GM19023 (cell line): ENCODE data around the gene GGTLC1.

ENCODE experiments used
- ATAC-seq: cut with Tn5 transposase; IDR thresholded peaks from one replicate; pipeline ENCODE4 v1.9.1; 2021; ENCODE audit warnings: mild to moderate bottlenecking, moderate library complexity; ENCODE audit not compliant: unreplicated experiment

GGTLC1 gene

GRCh38 chr20:23988561-23988960 lies at the start of gene GGTLC1:
Gene GGTLC1, minus strand, starts transcription at chr20:23988779. Its CDS starts 2,168 bp downstream, at chr20:23986611.
- no peak for ATAC-seq

DNA sequence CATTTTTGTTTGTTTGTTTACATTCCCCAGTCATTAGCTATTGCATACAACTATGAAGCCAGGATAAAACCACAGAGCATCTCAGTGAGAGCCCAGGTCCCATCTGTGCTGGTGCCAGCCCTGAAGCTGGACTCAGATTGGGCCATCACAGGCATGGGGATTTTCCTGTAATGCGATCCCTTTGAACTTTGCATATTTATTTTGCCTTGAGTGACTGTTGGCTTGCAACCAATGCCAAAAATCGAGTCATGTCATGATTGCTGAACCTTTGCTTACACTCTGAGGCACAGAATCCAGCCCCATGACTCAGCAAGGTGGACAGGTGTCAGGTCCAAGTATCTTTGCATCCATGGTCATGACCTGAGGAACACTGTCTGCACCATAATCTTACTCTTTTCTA lies 46.2 kb upstream of the GGTLC1 start:
- no peak for ATAC-seq

DNA sequence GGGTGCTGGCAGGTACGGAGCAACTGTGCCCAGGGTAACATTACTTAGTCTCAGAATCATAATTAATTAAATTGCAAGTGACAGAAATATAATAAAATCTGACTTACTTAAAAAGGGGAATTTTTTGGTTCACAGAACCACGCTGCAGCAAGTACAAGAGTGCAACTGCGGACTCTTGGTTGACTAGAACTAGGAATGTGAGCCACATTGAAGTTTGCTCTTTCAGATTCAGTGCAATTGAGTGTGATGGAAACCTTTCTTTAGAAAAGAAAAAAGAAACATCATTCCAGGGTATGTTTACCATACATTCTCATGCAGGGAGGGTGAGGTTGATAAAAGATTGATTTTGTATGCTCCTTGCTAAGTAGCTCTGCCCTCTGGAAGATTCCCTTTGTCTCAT lies 45.0 kb upstream of the GGTLC1 start:
- ATAC-seq = no peak

GRCh38 chr20:24033151-24033550 lies 44.6 kb upstream of the GGTLC1 start:
- no peak for ATAC-seq

GRCh38 chr20:24032400-24032898 lies 43.9 kb upstream of the GGTLC1 start:
- ATAC-seq = no peak

- ATAC-seq = no peak
These were observed 38.6 kb upstream of the GGTLC1 start for GRCh38 chr20:24027229-24027628.

GRCh38 chr20:24022621-24023180 lies 34.1 kb upstream of the GGTLC1 start:
- ATAC-seq = no peak

DNA sequence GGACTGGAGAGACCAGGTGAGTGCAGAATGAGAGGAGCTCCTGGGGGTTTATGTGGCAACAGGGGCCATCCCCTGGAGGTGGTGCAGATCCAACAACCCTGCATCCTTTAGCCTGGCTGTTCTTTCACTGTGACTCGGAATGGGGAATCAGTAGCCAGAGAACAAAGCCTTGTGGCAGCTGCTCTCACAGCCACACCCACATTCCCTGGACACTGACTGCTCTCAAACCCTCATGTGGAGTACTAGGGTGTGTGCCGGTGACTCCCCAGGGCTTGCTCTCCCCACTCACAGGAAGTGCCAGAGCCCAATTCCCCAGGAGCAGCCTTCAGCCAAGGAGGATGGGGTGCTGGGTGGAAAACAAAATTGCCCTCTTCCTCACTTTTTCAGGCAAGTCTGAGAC lies 30.2 kb upstream of the GGTLC1 start:
- no peak for ATAC-seq

GRCh38 chr20:24017458-24017755 lies 28.8 kb upstream of the GGTLC1 start:
- ATAC-seq = no peak

DNA sequence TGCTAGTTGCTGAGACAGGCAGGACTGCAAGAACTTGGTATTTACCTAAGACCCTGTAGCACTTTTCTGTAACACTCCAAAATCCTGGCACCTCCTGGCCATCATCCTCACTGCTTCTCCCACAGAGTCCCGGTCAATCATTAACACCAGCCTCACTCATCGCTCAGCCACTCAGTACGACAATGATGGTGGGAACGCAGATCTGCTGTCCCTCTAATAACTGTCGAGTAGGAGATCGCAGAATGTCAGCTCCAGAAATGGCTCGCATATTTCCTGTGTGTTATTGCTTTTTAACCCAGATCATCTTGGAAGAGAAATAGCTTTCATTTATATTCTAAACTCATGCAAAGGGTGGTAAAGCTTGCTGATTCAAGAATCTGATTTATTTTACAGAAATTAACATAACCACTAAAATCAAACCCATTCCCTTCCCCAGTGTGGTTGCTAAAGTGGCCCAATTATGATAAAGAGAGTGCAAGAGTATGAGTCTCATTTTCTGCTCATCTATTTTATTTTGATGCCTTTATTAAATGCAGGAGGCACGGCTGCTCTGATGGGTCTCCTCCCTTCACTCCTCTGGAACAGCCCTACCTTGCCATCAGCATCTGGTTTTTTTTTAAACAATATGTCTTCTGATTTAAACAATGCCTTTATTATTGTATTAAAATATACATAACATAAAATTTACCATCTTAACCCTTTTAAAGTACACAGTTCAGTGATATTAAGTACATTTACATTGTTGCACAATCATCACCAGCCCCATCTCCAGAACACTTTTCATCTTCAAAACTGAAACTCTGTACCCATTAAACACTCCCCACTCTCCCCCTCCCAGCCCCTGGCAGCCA lies 28.3 kb upstream of the GGTLC1 start:
- no peak for ATAC-seq

GRCh38 chr20:24013953-24014352 lies 25.4 kb upstream of the GGTLC1 start:
- ATAC-seq = no peak

DNA sequence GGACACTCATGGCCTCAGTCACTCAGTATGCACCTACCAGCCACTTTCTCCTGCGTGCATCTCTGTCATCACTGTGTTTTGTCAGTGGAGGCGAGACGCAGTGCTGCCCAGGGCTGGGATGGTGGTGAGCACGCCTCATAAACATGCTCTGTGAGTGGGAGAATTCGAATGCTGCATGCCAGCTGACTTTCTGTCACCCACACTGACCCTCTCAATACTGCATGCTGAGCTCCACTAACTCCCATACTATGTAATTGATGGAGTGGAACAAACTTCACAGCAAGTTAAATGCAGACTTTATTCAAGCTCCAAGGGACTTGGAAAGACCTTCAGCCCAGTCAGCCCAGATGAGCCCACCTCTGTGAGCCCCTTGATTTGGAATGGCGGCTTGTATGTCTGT lies 22.7 kb upstream of the GGTLC1 start:
- no peak for ATAC-seq

- no peak for ATAC-seq
These were observed 19.2 kb upstream of the GGTLC1 start for GRCh38 chr20:24007758-24008157.

- ATAC-seq = no peak
These were observed 18.6 kb upstream of the GGTLC1 start for GRCh38 chr20:24007073-24007595.

GRCh38 chr20:24006626-24007025 lies 18.0 kb upstream of the GGTLC1 start:
- no peak for ATAC-seq

DNA sequence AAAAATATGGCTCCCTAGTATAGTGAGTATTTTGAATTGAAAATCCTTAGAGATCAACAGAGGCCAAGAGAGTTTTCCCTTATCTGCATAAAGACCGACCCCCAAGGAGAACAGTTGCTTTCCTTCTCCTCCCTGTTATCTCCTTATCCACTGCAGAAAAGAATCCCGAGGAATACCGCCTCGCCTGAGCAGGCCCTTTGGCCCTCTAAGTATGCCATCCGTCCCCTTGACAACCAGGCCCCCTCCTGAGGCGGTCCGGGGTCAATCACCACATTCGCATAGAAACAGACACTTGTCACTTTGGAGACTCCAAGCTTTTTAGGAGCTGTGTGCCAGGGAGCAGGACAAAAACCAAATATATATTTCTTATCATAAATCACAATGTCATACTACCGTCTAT lies 15.9 kb upstream of the GGTLC1 start:
- no peak for ATAC-seq

DNA sequence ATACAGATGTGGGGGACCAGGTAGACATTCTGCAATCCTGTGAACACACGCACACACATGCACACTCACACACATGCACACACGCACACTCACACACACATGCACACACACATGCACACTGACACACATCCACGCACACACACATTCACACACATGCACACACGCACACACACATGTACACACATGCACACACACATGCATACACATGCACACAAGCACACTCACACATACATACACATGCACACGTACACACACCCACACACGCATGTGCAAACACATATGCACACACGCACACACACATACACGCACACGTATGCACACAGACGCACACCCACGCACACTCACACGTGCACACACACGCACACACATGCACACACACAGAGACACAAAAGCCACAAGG lies 14.3 kb upstream of the GGTLC1 start:
- no peak for ATAC-seq

GRCh38 chr20:24001712-24002405 lies 13.3 kb upstream of the GGTLC1 start:
- ATAC-seq = no peak

DNA sequence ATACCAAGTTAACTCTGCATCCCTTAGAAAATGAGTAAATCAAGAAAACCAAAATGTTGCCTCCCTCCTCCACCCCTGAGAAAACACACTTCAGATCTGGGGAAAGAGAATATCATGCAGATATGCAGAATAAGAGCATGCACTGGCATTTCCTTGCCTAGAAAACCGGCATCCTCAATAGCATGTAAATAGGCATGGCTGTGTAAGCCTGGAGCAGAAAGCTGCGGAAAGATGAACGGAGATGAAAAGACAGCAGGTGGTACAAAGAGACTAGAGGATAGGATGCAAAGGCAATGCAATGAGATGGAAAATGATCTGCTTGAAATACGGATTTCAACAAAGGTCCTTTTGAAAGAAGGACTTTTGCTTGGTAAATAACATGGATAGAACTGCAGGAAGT lies 10.3 kb upstream of the GGTLC1 start:
- ATAC-seq = no peak

- ATAC-seq = no peak
These were observed 9.8 kb upstream of the GGTLC1 start for GRCh38 chr20:23998392-23998791.

DNA sequence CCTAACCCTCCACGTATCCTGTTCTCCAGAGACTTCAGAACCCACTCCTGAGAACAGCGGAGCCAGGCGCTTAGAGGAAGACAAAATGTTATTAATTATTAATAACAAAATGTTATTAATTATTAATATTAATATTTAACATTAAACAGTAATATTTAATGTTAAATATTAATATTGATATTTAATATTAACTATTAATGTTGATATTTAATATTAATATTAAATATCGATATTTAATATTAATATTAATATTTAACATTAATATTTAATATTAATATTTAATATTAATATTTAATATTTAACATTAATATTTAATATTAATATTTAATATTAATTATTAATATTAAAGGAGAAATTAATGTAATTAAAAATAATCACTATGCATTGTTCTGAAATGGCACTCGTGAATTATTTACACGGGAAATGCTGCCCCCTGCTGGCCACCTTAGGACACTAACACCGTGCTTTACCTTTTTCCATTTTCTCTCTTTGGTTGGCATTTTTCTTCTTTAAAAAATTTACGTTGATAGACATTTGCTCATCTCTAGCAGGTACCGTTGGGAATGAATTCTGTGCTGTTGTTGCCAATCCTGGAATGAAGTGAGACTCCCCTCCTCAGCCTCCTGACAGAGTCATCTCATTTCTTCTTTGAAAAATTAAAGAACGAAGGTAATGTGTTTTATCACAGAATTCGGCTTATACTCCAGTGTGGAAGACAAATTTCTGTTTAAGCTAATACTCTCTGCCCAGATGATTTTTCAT lies 7.5 kb upstream of the GGTLC1 start:
- no peak for ATAC-seq
